ENCODE data around the gene PARD6A.
A peak's percentile ranks its signal among the peaks of the same experiment; 100 is the strongest.
"Not testable (repeated sequence)": the region's sequence is repeated elsewhere in the genome, so short reads cannot be mapped to it uniquely, and the experiment has no call there.

Gene PARD6A

GRCh38 chr16:67667817-67668494, 7.2 kb downstream of the PARD6A start:
- DNase-seq, result peak; percentile 64 to 92 (median 78)

DNA sequence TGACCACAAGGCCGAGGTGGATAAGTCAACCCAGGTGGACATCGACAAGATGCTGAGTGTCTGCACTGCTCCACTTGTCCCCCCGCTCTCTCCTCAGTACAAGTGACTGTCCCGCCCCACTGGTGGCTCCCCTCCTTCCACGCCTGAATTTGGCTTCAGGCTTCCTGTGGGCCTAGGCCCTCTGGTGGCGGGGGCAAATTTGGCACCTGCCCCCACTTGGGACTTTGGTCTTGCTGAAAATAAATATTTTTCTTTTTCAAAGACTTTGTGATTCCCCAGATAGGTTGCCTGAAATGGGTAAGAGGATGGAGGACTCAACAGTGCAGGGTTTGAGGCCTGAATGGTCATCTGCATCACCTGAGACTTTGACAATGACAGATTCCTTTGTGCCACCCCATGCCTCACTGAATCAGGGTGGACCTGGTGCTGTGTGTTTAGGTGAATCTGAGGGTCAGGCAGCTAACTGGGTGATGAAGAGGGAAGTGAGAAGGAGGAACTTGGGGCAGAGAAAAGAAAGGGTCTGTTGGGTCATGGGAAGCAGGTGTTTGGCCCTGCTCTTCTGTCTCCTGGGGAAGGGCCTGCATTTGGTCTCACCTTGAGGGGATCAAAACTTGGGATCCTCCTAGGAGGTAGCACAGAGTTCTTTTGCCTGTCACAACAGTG, 7.9 kb downstream of the PARD6A start:
- no peak for DNase-seq

DNA sequence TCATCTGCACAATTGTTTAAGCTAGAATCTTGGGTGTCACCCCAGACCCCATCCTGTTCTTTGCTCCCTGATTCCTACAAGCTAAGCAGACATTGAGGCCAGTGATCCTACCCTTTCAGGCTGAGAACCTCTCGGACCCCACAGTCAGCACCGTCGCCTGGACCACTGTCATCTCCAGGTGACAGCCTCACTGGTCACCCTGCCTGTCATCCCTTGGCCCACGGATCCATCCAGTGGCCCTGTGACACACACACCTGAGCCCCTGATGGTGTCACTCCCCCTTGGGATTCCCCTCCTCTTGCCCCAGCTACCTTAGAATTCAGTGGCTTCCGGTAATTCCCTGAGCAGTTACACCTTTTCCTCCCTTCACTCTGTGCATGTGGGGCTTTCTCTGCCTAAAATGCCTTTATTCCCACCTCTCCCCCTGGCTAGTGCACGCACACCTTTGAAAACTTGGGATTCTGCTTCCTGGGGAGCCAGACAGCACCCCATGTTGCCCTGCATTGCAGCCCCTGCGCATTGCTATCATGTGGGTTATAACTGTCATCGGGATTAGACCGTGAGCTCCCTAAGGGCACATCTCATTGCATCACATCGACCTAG, 8.8 kb downstream of the PARD6A start:
- DNase-seq, result no peak

- no peak for DNase-seq
These were observed 11.5 kb downstream of the PARD6A start for GRCh38 chr16:67672306-67672705.

GRCh38 chr16:67672739-67673662, 12.2 kb downstream of the PARD6A start:
- DNase-seq, result peak in 2 of 3 experiments; percentile 16 to 46

- DNase-seq, result peak; percentile 44 to 78 (median 63)
These were observed 13.2 kb downstream of the PARD6A start for GRCh38 chr16:67673712-67674580.

GRCh38 chr16:67674851-67675578, 14.3 kb downstream of the PARD6A start:
- DNase-seq, result peak in 2 of 3 experiments; percentile 10 to 48

DNA sequence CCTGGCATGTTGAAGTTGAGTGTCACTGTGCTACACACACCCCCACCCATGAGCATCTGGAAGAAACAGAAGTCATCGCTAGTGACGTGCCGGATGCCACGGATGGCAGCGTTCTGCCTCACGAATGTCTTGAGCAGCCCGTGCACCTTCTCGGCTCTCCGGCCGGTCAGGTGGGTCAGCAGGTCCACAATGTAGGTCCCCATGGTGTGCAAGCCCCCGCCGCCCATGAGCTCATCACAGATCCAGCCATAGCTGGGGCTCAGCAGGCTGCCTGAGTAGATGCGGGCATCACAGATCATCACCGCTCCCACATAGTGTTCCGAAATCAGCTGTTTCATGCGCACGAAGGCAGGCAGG, 14.8 kb downstream of the PARD6A start:
- no peak for DNase-seq

- DNase-seq, result no peak
These were observed 15.2 kb downstream of the PARD6A start for GRCh38 chr16:67675999-67676398.

DNA sequence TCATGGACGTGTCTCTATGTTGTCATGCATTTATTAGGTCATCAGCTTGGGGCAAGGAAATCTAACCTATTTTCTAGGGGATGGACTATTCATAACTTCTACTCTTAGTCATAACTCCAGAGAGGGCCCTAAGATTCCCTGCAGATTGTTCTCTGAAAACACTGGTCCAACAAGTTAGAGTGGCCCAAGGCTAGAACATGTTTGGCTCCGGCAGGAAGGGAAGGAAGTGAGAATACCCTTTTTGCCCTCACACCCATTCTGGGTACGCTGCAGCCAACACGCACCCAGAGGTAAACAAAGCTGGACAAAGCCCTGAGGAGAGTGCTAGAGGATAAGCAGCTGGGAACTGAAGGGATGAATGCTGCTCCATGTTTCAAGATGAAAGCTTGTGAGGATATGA, 15.8 kb downstream of the PARD6A start:
- DNase-seq, result no peak

GRCh38 chr16:67676939-67677338, 16.2 kb downstream of the PARD6A start:
- DNase-seq, result no peak

DNA sequence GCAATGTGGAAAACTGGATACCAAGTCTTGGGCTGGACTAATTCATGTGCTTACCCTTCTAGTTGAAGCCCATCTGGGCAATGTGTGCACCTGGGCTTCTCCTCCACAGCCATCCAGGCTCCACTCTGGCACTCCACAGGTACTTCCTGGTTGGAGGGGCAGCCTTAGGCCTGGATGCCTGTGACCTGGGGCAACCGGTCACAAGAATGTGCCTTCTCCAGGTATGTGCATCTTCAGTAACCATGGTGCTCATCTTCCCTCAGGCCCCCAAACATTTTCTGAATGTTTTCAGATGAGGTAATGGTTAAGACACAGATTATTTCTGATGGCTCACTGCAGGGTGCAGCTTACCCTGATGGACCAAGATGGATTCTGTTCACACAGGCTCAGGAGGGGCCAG, 17.0 kb downstream of the PARD6A start:
- DNase-seq, result no peak

GRCh38 chr16:67678354-67679023, 17.7 kb downstream of the PARD6A start:
- DNase-seq, result no peak

- no peak for DNase-seq
These were observed 19.5 kb downstream of the PARD6A start for GRCh38 chr16:67679935-67680897.

DNA sequence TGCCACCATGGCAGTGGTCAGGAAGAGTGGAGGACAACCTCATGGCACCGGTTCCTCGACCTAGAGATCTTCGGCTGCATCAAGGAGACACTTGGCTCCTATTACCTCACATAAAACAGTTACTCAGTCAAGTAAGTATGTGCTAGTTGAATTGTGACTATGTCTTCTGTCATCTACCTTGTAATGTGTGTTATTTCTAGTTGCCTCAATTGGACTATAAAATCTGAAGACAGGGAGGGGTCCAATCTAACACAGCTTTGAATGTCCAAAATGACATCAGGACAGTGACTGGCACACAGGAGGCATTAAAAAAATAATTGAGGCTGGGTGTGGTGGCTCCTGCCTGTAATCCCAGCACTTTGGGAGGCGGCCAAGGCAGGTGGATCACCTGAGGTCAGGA, 23.0 kb downstream of the PARD6A start:
- no peak for DNase-seq

DNA sequence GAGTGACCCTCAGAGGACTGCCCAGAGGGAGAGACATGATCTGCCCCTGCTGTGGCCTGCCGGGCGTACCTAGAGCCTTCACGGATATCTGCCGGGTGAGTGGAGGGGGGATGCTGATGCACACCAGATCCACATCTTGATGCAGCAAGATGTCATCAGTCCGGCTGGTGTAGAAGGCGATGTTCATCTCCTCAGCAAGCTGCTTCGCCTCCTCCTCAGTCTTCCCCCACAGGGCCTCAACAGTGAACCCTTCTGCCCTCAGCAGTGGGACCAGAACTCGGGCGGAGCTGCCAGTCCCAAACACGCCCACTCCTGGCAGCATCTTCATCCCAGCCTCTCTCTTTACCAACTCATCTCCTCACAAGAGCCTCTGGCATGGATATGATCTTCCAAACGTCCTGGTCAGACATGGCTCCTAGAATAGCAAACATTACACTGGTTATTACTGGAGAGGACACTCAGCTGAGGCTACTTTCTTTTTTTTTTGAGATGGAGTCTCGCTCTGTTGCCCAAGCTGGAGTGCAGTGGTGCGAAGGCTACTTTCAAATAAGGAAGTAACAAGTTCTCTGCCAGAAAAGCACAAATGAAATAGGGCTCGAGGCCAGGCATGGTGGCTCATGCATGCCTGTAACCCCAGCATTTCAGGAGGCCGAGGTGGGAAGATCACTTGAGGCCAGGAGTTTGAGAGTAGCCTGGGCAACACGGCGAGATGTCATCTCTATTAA, 24.8 kb downstream of the PARD6A start:
- DNase-seq, result no peak

GRCh38 chr16:67693517-67694285, 32.9 kb downstream of the PARD6A start:
- DNase-seq, result not testable (repeated sequence)

DNA sequence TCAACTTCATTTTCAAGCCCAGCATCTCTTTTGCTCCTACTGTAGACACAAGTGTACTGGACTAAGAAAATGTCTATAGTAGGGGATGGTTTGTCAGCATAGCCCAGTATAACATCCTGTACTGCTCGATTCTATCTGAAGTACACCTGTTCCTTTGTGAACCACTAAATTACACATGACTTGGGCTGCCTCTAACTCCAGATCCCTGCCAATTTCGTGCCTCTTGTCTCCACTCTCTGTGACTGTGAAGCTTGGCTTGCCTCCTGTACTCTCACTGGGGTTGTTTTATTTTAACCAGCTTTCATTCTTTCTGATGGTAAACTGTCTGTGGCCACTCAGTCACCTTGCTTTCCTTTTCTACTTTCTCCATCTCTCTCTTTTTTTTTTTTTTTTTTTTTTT, 33.9 kb downstream of the PARD6A start:
- DNase-seq, result no peak

Data from NCI-H1417 (cell line).